HG02678 (cell line): ENCODE measurements around the gene GALNTL6.
A peak's percentile ranks its signal among the peaks of the same experiment; 100 is the strongest.
"Not testable (repeated sequence)": the region's sequence is repeated elsewhere in the genome, so short reads cannot be mapped to it uniquely, and the experiment has no call there.

Source experiments
- ATAC-seq: cut with Tn5 transposase; IDR thresholded peaks from one replicate; pipeline ENCODE4 v1.9.1; 2021; ENCODE audit warnings: mild to moderate bottlenecking, moderate library complexity; ENCODE audit not compliant: unreplicated experiment

Gene GALNTL6

GRCh38 chr4:172970189-172970588, 1157.0 kb downstream of the GALNTL6 start:
- ATAC-seq, result not testable (repeated sequence)

- ATAC-seq, result no peak
Observed at GRCh38 chr4:172974586-172974985, 1161.4 kb downstream of the GALNTL6 start.

GRCh38 chr4:172975651-172976229, 1162.5 kb downstream of the GALNTL6 start:
- ATAC-seq, result no peak

- ATAC-seq, result not testable (repeated sequence)
Observed at GRCh38 chr4:172977491-172978041, 1164.4 kb downstream of the GALNTL6 start.

- no peak for ATAC-seq
Observed at GRCh38 chr4:172978848-172979247, 1165.6 kb downstream of the GALNTL6 start.

GRCh38 chr4:172979332-172979731, 1166.1 kb downstream of the GALNTL6 start:
- ATAC-seq, result no peak

- no peak for ATAC-seq
Observed at GRCh38 chr4:172980219-172980618, 1167.0 kb downstream of the GALNTL6 start.

- ATAC-seq, result no peak
Observed at GRCh38 chr4:172982151-172982590, 1169.0 kb downstream of the GALNTL6 start.

- ATAC-seq, result no peak
Observed at GRCh38 chr4:172983014-172983413, 1169.8 kb downstream of the GALNTL6 start.

GRCh38 chr4:172983631-172984030, 1170.4 kb downstream of the GALNTL6 start:
- ATAC-seq, result no peak

- no peak for ATAC-seq
Observed at GRCh38 chr4:172985552-172985951, 1172.3 kb downstream of the GALNTL6 start.

- ATAC-seq, result peak; percentile 75
Observed at GRCh38 chr4:172986114-172986513, 1172.9 kb downstream of the GALNTL6 start.

- ATAC-seq, result no peak
Observed at GRCh38 chr4:172989984-172990820, 1177.0 kb downstream of the GALNTL6 start.

- ATAC-seq, result no peak
Observed at GRCh38 chr4:172992648-172993378, 1179.6 kb downstream of the GALNTL6 start.

GRCh38 chr4:172995161-172995560, 1182.0 kb downstream of the GALNTL6 start:
- ATAC-seq, result no peak

GRCh38 chr4:172995704-172996103, 1182.5 kb downstream of the GALNTL6 start:
- no peak for ATAC-seq

- no peak for ATAC-seq
Observed at GRCh38 chr4:172996571-172997216, 1183.5 kb downstream of the GALNTL6 start.

- ATAC-seq, result no peak
Observed at GRCh38 chr4:172997217-172997609, 1184.0 kb downstream of the GALNTL6 start.

- no peak for ATAC-seq
Observed at GRCh38 chr4:172997856-172998255, 1184.7 kb downstream of the GALNTL6 start.

GRCh38 chr4:172998527-172999469, 1185.6 kb downstream of the GALNTL6 start:
- ATAC-seq, result no peak
